Measurements from ENCODE around the gene KCNIP3.
"Not testable (repeated sequence)": the region's sequence is repeated elsewhere in the genome, so short reads cannot be mapped to it uniquely, and the experiment has no call there.

KCNIP3 gene

GRCh38 chr2:95377216-95378123, 80.3 kb downstream of the KCNIP3 start:
- no peak for ATAC-seq
- TF ChIP-seq, protein P1, sequence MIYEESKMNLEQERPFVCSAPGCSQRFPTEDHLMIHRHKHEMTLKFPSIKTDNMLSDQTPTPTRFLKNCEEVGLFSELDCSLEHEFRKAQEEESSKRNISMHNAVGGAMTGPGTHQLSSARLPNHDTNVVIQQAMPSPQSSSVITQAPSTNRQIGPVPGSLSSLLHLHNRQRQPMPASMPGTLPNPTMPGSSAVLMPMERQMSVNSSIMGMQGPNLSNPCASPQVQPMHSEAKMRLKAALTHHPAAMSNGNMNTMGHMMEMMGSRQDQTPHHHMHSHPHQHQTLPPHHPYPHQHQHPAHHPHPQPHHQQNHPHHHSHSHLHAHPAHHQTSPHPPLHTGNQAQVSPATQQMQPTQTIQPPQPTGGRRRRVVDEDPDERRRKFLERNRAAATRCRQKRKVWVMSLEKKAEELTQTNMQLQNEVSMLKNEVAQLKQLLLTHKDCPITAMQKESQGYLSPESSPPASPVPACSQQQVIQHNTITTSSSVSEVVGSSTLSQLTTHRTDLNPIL (CRISPR knock-in tag; IDR thresholded peaks at IDR 0.05; ENCODE audit: low read depth), result no peak

GRCh38 chr2:95378281-95378680, 81.1 kb downstream of the KCNIP3 start:
- not testable (repeated sequence) for ATAC-seq

DNA sequence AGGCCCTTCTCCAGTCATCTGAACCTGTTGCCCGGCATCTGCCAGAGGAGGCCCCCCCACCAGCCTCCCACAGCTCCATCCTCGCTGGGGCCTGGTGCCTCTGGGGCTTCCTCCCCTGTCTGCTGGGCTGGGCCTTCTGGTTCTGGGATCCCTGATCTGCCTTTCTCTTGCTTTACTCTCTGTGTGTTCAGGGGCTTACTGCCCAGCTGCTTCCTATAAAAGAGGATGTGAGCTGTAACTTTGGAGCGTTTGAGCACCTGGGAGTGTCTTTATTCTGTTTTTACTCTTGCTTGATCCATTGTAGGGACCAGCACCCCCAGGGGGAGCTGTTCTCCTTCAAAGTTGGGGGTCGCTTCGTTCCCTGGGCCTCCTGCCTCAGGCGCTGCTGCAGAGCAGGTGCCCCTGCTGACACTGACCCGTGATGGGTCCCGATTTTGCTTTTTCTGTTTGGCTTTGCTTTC, 82.3 kb downstream of the KCNIP3 start:
- TF ChIP-seq ARNTL (CRISPR knock-in tag; IDR thresholded peaks at IDR 0.05; ENCODE audit: borderline replicate concordance, low read depth) (no peak), ZFP3 (CRISPR knock-in tag; IDR thresholded peaks at IDR 0.05) (no peak), ZFP30 (CRISPR knock-in tag; IDR thresholded peaks at IDR 0.05) (no peak)
- ATAC-seq, result peak; percentile 26; the same call in 2 of the 3 replicates

DNA sequence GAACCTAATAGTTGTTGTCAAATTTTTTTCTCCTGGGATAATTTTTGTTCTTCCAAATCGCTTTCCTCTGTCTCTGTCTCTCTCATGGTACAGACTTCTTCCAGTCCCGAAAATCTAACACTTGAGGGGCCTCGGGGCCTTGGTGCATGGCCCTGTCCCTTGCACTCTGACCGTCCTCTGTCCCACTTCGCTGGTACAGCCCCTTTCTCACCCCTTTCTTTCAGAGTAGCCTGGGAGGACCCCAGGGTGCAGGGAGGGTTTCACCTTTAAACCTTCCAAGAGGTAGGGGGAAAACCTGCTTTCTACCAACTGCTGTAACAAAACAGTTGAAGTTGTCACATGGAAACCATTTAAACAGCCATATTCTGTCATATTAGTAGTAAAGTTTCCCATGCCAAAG, 83.1 kb downstream of the KCNIP3 start:
- no peak for TF ChIP-seq TCF4 (CRISPR knock-in tag; IDR thresholded peaks at IDR 0.05; ENCODE audit: borderline replicate concordance)
- TF ChIP-seq, protein P2, sequence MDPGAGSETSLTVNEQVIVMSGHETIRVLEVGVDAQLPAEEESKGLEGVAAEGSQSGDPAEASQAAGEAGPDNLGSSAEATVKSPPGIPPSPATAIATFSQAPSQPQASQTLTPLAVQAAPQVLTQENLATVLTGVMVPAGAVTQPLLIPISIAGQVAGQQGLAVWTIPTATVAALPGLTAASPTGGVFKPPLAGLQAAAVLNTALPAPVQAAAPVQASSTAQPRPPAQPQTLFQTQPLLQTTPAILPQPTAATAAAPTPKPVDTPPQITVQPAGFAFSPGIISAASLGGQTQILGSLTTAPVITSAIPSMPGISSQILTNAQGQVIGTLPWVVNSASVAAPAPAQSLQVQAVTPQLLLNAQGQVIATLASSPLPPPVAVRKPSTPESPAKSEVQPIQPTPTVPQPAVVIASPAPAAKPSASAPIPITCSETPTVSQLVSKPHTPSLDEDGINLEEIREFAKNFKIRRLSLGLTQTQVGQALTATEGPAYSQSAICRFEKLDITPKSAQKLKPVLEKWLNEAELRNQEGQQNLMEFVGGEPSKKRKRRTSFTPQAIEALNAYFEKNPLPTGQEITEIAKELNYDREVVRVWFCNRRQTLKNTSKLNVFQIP (CRISPR knock-in tag; IDR thresholded peaks at IDR 0.05; ENCODE audit: borderline replicate concordance, low read depth), result no peak
- TF ChIP-seq ZNF8 (CRISPR knock-in tag; IDR thresholded peaks at IDR 0.05), result no peak
- TF ChIP-seq TSHZ2 (CRISPR knock-in tag; IDR thresholded peaks at IDR 0.05), result no peak
- TF ChIP-seq, protein P1 (CRISPR knock-in tag; IDR thresholded peaks at IDR 0.05; ENCODE audit: low read depth), result no peak
- no peak for TF ChIP-seq ZFP3 (CRISPR knock-in tag; IDR thresholded peaks at IDR 0.05)
- TF ChIP-seq CSDC2 (CRISPR knock-in tag; IDR thresholded peaks at IDR 0.05), result no peak
- TF ChIP-seq GLIS3 (CRISPR knock-in tag; IDR thresholded peaks at IDR 0.05), result no peak
- no peak for TF ChIP-seq OSR1 (CRISPR knock-in tag; IDR thresholded peaks at IDR 0.05)
- no peak for TF ChIP-seq ZNF70 (CRISPR knock-in tag; IDR thresholded peaks at IDR 0.05)
- TF ChIP-seq TOX (CRISPR knock-in tag; IDR thresholded peaks at IDR 0.05; ENCODE audit: borderline replicate concordance), result no peak
- no peak for TF ChIP-seq PPARA (CRISPR knock-in tag; IDR thresholded peaks at IDR 0.05; ENCODE audit: borderline replicate concordance)
- TF ChIP-seq SNAI2 (CRISPR knock-in tag; IDR thresholded peaks at IDR 0.05), result no peak
- TF ChIP-seq, protein P3, sequence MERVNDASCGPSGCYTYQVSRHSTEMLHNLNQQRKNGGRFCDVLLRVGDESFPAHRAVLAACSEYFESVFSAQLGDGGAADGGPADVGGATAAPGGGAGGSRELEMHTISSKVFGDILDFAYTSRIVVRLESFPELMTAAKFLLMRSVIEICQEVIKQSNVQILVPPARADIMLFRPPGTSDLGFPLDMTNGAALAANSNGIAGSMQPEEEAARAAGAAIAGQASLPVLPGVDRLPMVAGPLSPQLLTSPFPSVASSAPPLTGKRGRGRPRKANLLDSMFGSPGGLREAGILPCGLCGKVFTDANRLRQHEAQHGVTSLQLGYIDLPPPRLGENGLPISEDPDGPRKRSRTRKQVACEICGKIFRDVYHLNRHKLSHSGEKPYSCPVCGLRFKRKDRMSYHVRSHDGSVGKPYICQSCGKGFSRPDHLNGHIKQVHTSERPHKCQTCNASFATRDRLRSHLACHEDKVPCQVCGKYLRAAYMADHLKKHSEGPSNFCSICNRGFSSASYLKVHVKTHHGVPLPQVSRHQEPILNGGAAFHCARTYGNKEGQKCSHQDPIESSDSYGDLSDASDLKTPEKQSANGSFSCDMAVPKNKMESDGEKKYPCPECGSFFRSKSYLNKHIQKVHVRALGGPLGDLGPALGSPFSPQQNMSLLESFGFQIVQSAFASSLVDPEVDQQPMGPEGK (CRISPR knock-in tag; IDR thresholded peaks at IDR 0.05; ENCODE audit: borderline replicate concordance), result no peak
- TF ChIP-seq ISL1 (CRISPR knock-in tag; IDR thresholded peaks at IDR 0.05), result no peak
- no peak for TF ChIP-seq ESRRG (CRISPR knock-in tag; IDR thresholded peaks at IDR 0.05)
- no peak for ATAC-seq
